ENCODE results near the gene SRPRB. TPM values are rescaled to one million over a fixed set of nuclear protein-coding genes. Genes with fewer than 3 reads are reported as not detected.

The SRPRB gene
- total RNA-seq, 1 experiment from 2014 or later = 54.8 TPM

DNA sequence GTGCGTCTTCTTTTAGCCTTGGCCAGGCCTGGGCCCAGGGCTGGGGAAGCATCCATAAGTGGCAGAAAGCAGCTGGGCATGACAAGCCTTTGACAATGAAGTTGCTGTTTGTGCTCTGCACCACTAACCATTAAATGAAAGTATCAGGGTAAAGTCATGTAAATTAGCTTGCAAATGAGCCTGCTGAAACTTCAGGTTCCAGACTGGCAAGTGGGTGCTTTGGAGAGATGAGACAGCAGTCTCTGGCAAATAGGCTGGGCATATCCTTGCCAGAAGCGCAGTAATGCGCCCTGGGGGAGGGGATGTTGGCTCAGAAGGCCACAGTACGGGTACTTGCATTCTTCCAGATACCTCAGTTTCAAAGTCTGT lies 49.4 kb downstream of the SRPRB start:
- no peak overlapping the region for H3K4me2 ChIP-seq (ENCODE audit: insufficient read depth, insufficient read length, low read length)
- no peaks in the 10 kb centered on the region for H3K79me1 ChIP-seq (ENCODE audit: insufficient read depth, low read depth, low read length, poor library complexity, severe bottlenecking)
- H2AK5ac ChIP-seq (ENCODE audit: insufficient read length, low read length) = no peak overlapping the region
- no peak overlapping the region for H3K9ac ChIP-seq (ENCODE audit: extremely low read depth, insufficient read length, low read length)
- H3K27me3 ChIP-seq (ENCODE audit: insufficient read depth, low read length) = no peaks in the 10 kb centered on the region
- H2BK20ac ChIP-seq (ENCODE audit: low read depth, low read length, poor library complexity, severe bottlenecking) = no peak overlapping the region
- no peak overlapping the region for H2BK5ac ChIP-seq (ENCODE audit: insufficient read length, low read length)
- H4K8ac ChIP-seq (replicated peaks; ENCODE audit: insufficient read length, low read depth, low read length) = no peak overlapping the region
- Mint-ChIP-seq H3K27ac (peak overlapping the region in 1 of 3 experiments; percentile 45; a peak in 1 of 7 replicates), H3K9me3 (no peaks in the 10 kb centered on the region), H3K36me3 (ENCODE audit: insufficient read depth in 1 of 3, low read depth in 3 of 3) (no peaks in the 10 kb centered on the region; a peak in 1 of 7 replicates), H3K27me3 (ENCODE audit: low read depth) (no peaks in the 10 kb centered on the region), H3K4me1 (peaks cover 18 to 19% of the 10 kb centered on the region in 2 experiments), H3K4me3 (no peak overlapping the region)
- no peak overlapping the region for H4K5ac ChIP-seq (ENCODE audit: insufficient read length, low read depth, low read length)
- H3T11ph ChIP-seq (ENCODE audit: low read length) = no peak overlapping the region
- no peak overlapping the region for H2BK120ac ChIP-seq (ENCODE audit: low read depth, low read length, poor library complexity, severe bottlenecking)
- H3K9me3 ChIP-seq (ENCODE audit: control insufficient read depth, low read depth, low read length) = no peaks in the 10 kb centered on the region
- no CpG with 5 or more reads among the region's 4 CpGs for WGBS (ENCODE audit: extremely low coverage, insufficient read length, low lambda C conversion rate)
- H2BK12ac ChIP-seq (ENCODE audit: insufficient read length, low read depth, low read length) = no peak overlapping the region
- no peak overlapping the region for H4K91ac ChIP-seq (ENCODE audit: insufficient read length, low read depth, low read length)
- no peak overlapping the region for H3K18ac ChIP-seq (ENCODE audit: insufficient read length, low read depth, low read length)
- no peak overlapping the region for H3K14ac ChIP-seq (ENCODE audit: insufficient read depth, low read length)
- H3K56ac ChIP-seq (ENCODE audit: insufficient read length, low read depth, low read length) = no peak overlapping the region
- no peak overlapping the region for H2BK15ac ChIP-seq (ENCODE audit: low read depth, low read length)
- H3K27ac ChIP-seq (ENCODE audit: insufficient read length, low read depth, low read length) = no peak overlapping the region
- H3K4ac ChIP-seq (ENCODE audit: low read depth, low read length) = no peak overlapping the region
- H2AFZ ChIP-seq (ENCODE audit: low read length) = no peak overlapping the region
- no peak for DNase-seq
- no peaks in the 10 kb centered on the region for H4K20me1 ChIP-seq (ENCODE audit: control insufficient read depth, insufficient read depth, insufficient read length)
- peaks cover 2% of the 10 kb centered on the region; the same call in 1 of the 2 replicates for H3K4me1 ChIP-seq (ENCODE audit: insufficient read depth, low read length)
- no peaks in the 10 kb centered on the region for H3K79me2 ChIP-seq (ENCODE audit: insufficient read depth, low read length)
- TF ChIP-seq, protein P1, sequence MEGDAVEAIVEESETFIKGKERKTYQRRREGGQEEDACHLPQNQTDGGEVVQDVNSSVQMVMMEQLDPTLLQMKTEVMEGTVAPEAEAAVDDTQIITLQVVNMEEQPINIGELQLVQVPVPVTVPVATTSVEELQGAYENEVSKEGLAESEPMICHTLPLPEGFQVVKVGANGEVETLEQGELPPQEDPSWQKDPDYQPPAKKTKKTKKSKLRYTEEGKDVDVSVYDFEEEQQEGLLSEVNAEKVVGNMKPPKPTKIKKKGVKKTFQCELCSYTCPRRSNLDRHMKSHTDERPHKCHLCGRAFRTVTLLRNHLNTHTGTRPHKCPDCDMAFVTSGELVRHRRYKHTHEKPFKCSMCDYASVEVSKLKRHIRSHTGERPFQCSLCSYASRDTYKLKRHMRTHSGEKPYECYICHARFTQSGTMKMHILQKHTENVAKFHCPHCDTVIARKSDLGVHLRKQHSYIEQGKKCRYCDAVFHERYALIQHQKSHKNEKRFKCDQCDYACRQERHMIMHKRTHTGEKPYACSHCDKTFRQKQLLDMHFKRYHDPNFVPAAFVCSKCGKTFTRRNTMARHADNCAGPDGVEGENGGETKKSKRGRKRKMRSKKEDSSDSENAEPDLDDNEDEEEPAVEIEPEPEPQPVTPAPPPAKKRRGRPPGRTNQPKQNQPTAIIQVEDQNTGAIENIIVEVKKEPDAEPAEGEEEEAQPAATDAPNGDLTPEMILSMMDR (conservative IDR thresholded peaks at IDR 0.05) = no peak
- H3K23me2 ChIP-seq (ENCODE audit: insufficient read length, low read depth, low read length, poor library complexity, severe bottlenecking) = no peaks in the 10 kb centered on the region
- no peak overlapping the region for H3K23ac ChIP-seq (ENCODE audit: insufficient read length, low read depth, low read length)
